Right atrium auricular region (tissue), 2 donors: ENCODE results near the gene ABHD5. TPM values are rescaled to one million over a fixed set of nuclear protein-coding genes. Genes with fewer than 3 reads are reported as not detected.

ENCODE experiments used
- DNase-seq: peaks from one replicate; pipeline ENCODE4 v3.0.0-alpha.2; 2019; ENCODE audit warnings: low spot score
- H3K27ac ChIP-seq, 2 donors: fragments of 200-600 bp; sonication (generic); 1 replicate in 1 of 2; 2 replicates in 1 of 2; pipeline ENCODE4 v1.5.1; 2016 to 2019
- H3K27me3 ChIP-seq, 2 donors: fragments of 200-600 bp; sonication (generic); one replicate each; pipeline versions ENCODE4 v1.5.1 to v1.6.0; 2017 to 2019
- H3K36me3 ChIP-seq: fragments of 200-600 bp; sonication (generic); one replicate; pipeline ENCODE4 v1.5.1; 2016
- H3K4me1 ChIP-seq, 2 donors: fragments of 200-600 bp; sonication (generic); one replicate each; pipeline versions ENCODE4 v1.5.1 to v1.6.0; 2017 to 2019
- H3K4me3 ChIP-seq, 2 donors: fragments of 200-600 bp; sonication (generic); 1 replicate in 1 of 2; 2 replicates in 1 of 2; pipeline ENCODE4 v1.5.1; 2017 to 2019; ENCODE audit warnings: mild to moderate bottlenecking in 1 of 2, moderate library complexity in 1 of 2
- H3K9me3 ChIP-seq, 2 donors: fragments of 200-600 bp; sonication (generic); one replicate each; pipeline ENCODE4 v1.5.1; 2019
- CTCF ChIP-seq, 2 donors: fragments of 200-600 bp; sonication (generic); IDR thresholded peaks; one replicate each; pipeline ENCODE4 v1.5.1; 2019; ENCODE audit warnings: antibody characterized with exemption in 2 of 2
- total RNA-seq, 2 donors: library from RNA; depleted of rRNA; stranded (reverse); fragments of >200 nt; gene quantifications; one replicate each; pipeline ENCODE4 v1.1.0, GENCODE V29; 2016

Gene ABHD5
- total RNA-seq = 10 to 100 TPM; 16.4 to 20.2 TPM

- peak; percentile 89 for DNase-seq
Measured at GRCh38 chr3:43690400-43691119, at the start of gene ABHD5. Gene ABHD5, plus strand, starts transcription at chr3:43690938. Its CDS starts 55 bp downstream, at chr3:43690993.

GRCh38 chr3:43641306-43642114 is 49.2 kb upstream of the ABHD5 start:
- TF ChIP-seq CTCF (IDR thresholded peaks at IDR 0.05) = no peak
- Histone ChIP-seq H3K4me1 (no peaks in the 10 kb centered on the region), H3K27me3 (no peaks in the 10 kb centered on the region), H3K4me3 (no peak overlapping the region), H3K27ac (no peak overlapping the region), H3K36me3 (no peaks in the 10 kb centered on the region), H3K9me3 (no peaks in the 10 kb centered on the region)
- DNase-seq = no peak

More at GRCh38 chr3:43690400-43691119, at the start of gene ABHD5:
- Histone ChIP-seq H3K27me3 (no peaks in the 10 kb centered on the region), H3K27ac (peak within 1 kb of the TSS; percentile 91 to 97), H3K4me1 (peaks cover 0 to 15% of the 10 kb centered on the region in 2 donors), H3K9me3 (no peaks in the 10 kb centered on the region), H3K36me3 (no peaks in the 10 kb centered on the region), H3K4me3 (peak within 1 kb of the TSS; percentile 76 to 89)
- TF ChIP-seq CTCF (IDR thresholded peaks at IDR 0.05) = peak in 1 of 2 donors; percentile 37

GRCh38 chr3:43644443-43644842 is 46.3 kb upstream of the ABHD5 start:
- Histone ChIP-seq H3K36me3 (no peaks in the 10 kb centered on the region), H3K27me3 (no peaks in the 10 kb centered on the region), H3K4me1 (peaks cover 0 to 2% of the 10 kb centered on the region in 2 donors), H3K4me3 (no peak overlapping the region), H3K27ac (no peak overlapping the region), H3K9me3 (no peaks in the 10 kb centered on the region)
- TF ChIP-seq CTCF (IDR thresholded peaks at IDR 0.05) = no peak
- no peak for DNase-seq

GRCh38 chr3:43647331-43648166 is 43.2 kb upstream of the ABHD5 start:
- no peak for DNase-seq
- H3K4me3 ChIP-seq = no peak overlapping the region
- no peaks in the 10 kb centered on the region for H3K36me3 ChIP-seq
- H3K4me1 ChIP-seq = peaks cover 0 to 6% of the 10 kb centered on the region in 2 donors
- TF ChIP-seq CTCF (IDR thresholded peaks at IDR 0.05) = no peak
- no peaks in the 10 kb centered on the region for H3K9me3 ChIP-seq
- no peaks in the 10 kb centered on the region for H3K27me3 ChIP-seq
- H3K27ac ChIP-seq = no peak overlapping the region

- H3K36me3 ChIP-seq = no peaks in the 10 kb centered on the region
- no peak overlapping the region for H3K27ac ChIP-seq
- H3K27me3 ChIP-seq = no peaks in the 10 kb centered on the region
- no peak for TF ChIP-seq CTCF (IDR thresholded peaks at IDR 0.05)
- H3K4me3 ChIP-seq = no peak overlapping the region
- DNase-seq = no peak
- H3K9me3 ChIP-seq = no peaks in the 10 kb centered on the region
- peaks cover 0 to 6% of the 10 kb centered on the region in 2 donors for H3K4me1 ChIP-seq
Measured at GRCh38 chr3:43648957-43649356, 41.8 kb upstream of the ABHD5 start.
